ENCODE data around the gene G6PC3. TPM values are rescaled to one million over a fixed set of nuclear protein-coding genes. Genes with fewer than 3 reads are reported as not detected.

Gene G6PC3
- total RNA-seq, 1 experiment from 2014 or later: 59.6 TPM

- DNase-seq: no peak
- no peak overlapping the region for H3K4me2 ChIP-seq (ENCODE audit: low read depth, low read length, poor library complexity, severe bottlenecking)
- H3K9ac ChIP-seq (ENCODE audit: low read length): no peak overlapping the region
- no peaks in the 10 kb centered on the region for H3K79me2 ChIP-seq (ENCODE audit: low read length)
- no peaks in the 10 kb centered on the region for H3K9me2 ChIP-seq (replicated peaks; ENCODE audit: insufficient read depth, low read length)
- no peak overlapping the region for H3K27ac ChIP-seq (ENCODE audit: low read length)
- no peak overlapping the region for H3K4me3 ChIP-seq (ENCODE audit: low read length)
- no peaks in the 10 kb centered on the region for H3K9me3 ChIP-seq (ENCODE audit: low read length)
- no peak overlapping the region for H2AFZ ChIP-seq (ENCODE audit: low read length)
- peaks cover 14% of the 10 kb centered on the region for H3K4me1 ChIP-seq (ENCODE audit: low read length)
- no peaks in the 10 kb centered on the region for H3K27me3 ChIP-seq (ENCODE audit: low read length)
- H3K36me3 ChIP-seq (ENCODE audit: insufficient read depth, low read length): no peaks in the 10 kb centered on the region
- no peaks in the 10 kb centered on the region; the same call in 1 of the 2 replicates for H4K20me1 ChIP-seq (ENCODE audit: insufficient read depth, low read depth, low read length)
Measured at GRCh38 chr17:44083250-44083849, 12.8 kb downstream of the G6PC3 start.

GRCh38 chr17:44084131-44084538, 13.6 kb downstream of the G6PC3 start:
- Histone ChIP-seq H3K9me2 (replicated peaks; ENCODE audit: insufficient read depth, low read length) (no peaks in the 10 kb centered on the region), H2AFZ (ENCODE audit: low read length) (no peak overlapping the region), H3K9me3 (ENCODE audit: low read length) (no peaks in the 10 kb centered on the region), H3K79me2 (ENCODE audit: low read length) (no peaks in the 10 kb centered on the region), H3K27ac (ENCODE audit: low read length) (no peak overlapping the region), H3K4me2 (ENCODE audit: low read depth, low read length, poor library complexity, severe bottlenecking) (no peak overlapping the region), H4K20me1 (ENCODE audit: insufficient read depth, low read depth, low read length) (no peaks in the 10 kb centered on the region; the same call in 1 of the 2 replicates), H3K4me1 (ENCODE audit: low read length) (peaks cover 11% of the 10 kb centered on the region), H3K4me3 (ENCODE audit: low read length) (no peak overlapping the region), H3K27me3 (ENCODE audit: low read length) (no peaks in the 10 kb centered on the region), H3K9ac (ENCODE audit: low read length) (no peak overlapping the region), H3K36me3 (ENCODE audit: insufficient read depth, low read length) (no peaks in the 10 kb centered on the region)
- peak; percentile 80 for DNase-seq

- H3K4me2 ChIP-seq (ENCODE audit: low read depth, low read length, poor library complexity, severe bottlenecking): no peak overlapping the region
- no peak overlapping the region for H3K27ac ChIP-seq (ENCODE audit: low read length)
- no peaks in the 10 kb centered on the region for H3K9me3 ChIP-seq (ENCODE audit: low read length)
- no peaks in the 10 kb centered on the region; the same call in 1 of the 2 replicates for H4K20me1 ChIP-seq (ENCODE audit: insufficient read depth, low read depth, low read length)
- H3K36me3 ChIP-seq (ENCODE audit: insufficient read depth, low read length): no peaks in the 10 kb centered on the region
- H3K4me1 ChIP-seq (ENCODE audit: low read length): peaks cover 6% of the 10 kb centered on the region
- H3K4me3 ChIP-seq (ENCODE audit: low read length): no peak overlapping the region
- no peaks in the 10 kb centered on the region for H3K79me2 ChIP-seq (ENCODE audit: low read length)
- H3K9ac ChIP-seq (ENCODE audit: low read length): no peak overlapping the region
- H3K9me2 ChIP-seq (replicated peaks; ENCODE audit: insufficient read depth, low read length): no peaks in the 10 kb centered on the region
- H2AFZ ChIP-seq (ENCODE audit: low read length): no peak overlapping the region
- no peaks in the 10 kb centered on the region for H3K27me3 ChIP-seq (ENCODE audit: low read length)
- DNase-seq: no peak
Measured at GRCh38 chr17:44084921-44085320, 14.4 kb downstream of the G6PC3 start.

GRCh38 chr17:44085908-44086307, 15.4 kb downstream of the G6PC3 start:
- H3K4me3 ChIP-seq (ENCODE audit: low read length): no peak overlapping the region
- no peaks in the 10 kb centered on the region; the same call in 1 of the 2 replicates for H4K20me1 ChIP-seq (ENCODE audit: insufficient read depth, low read depth, low read length)
- H3K9me2 ChIP-seq (replicated peaks; ENCODE audit: insufficient read depth, low read length): no peaks in the 10 kb centered on the region
- H3K9ac ChIP-seq (ENCODE audit: low read length): no peak overlapping the region
- no peaks in the 10 kb centered on the region for H3K9me3 ChIP-seq (ENCODE audit: low read length)
- no peaks in the 10 kb centered on the region for H3K79me2 ChIP-seq (ENCODE audit: low read length)
- DNase-seq: no peak
- H3K36me3 ChIP-seq (ENCODE audit: insufficient read depth, low read length): no peaks in the 10 kb centered on the region
- peaks cover 3% of the 10 kb centered on the region for H3K4me1 ChIP-seq (ENCODE audit: low read length)
- no peaks in the 10 kb centered on the region for H3K27me3 ChIP-seq (ENCODE audit: low read length)
- H3K27ac ChIP-seq (ENCODE audit: low read length): no peak overlapping the region
- no peak overlapping the region for H3K4me2 ChIP-seq (ENCODE audit: low read depth, low read length, poor library complexity, severe bottlenecking)
- no peak overlapping the region for H2AFZ ChIP-seq (ENCODE audit: low read length)

- H3K79me2 ChIP-seq (ENCODE audit: low read length): no peaks in the 10 kb centered on the region
- no peak overlapping the region for H3K4me2 ChIP-seq (ENCODE audit: low read depth, low read length, poor library complexity, severe bottlenecking)
- no peak overlapping the region for H3K27ac ChIP-seq (ENCODE audit: low read length)
- no peak for DNase-seq
- no peaks in the 10 kb centered on the region for H3K27me3 ChIP-seq (ENCODE audit: low read length)
- no peaks in the 10 kb centered on the region for H3K9me2 ChIP-seq (replicated peaks; ENCODE audit: insufficient read depth, low read length)
- no peak overlapping the region for H3K9ac ChIP-seq (ENCODE audit: low read length)
- H3K4me3 ChIP-seq (ENCODE audit: low read length): no peak overlapping the region
- no peaks in the 10 kb centered on the region for H3K9me3 ChIP-seq (ENCODE audit: low read length)
- H3K36me3 ChIP-seq (ENCODE audit: insufficient read depth, low read length): no peaks in the 10 kb centered on the region
- H4K20me1 ChIP-seq (ENCODE audit: insufficient read depth, low read depth, low read length): no peaks in the 10 kb centered on the region; the same call in 1 of the 2 replicates
- H3K4me1 ChIP-seq (ENCODE audit: low read length): peaks cover 3% of the 10 kb centered on the region
- H2AFZ ChIP-seq (ENCODE audit: low read length): no peak overlapping the region
Measured at GRCh38 chr17:44086364-44087311, 16.1 kb downstream of the G6PC3 start.

- no peak overlapping the region for H3K4me2 ChIP-seq (ENCODE audit: low read depth, low read length, poor library complexity, severe bottlenecking)
- H3K9ac ChIP-seq (ENCODE audit: low read length): no peak overlapping the region
- H3K36me3 ChIP-seq (ENCODE audit: insufficient read depth, low read length): no peaks in the 10 kb centered on the region
Measured at GRCh38 chr17:44087319-44087718, 16.8 kb downstream of the G6PC3 start.

GRCh38 chr17:44088254-44088653, 17.7 kb downstream of the G6PC3 start:
- Histone ChIP-seq H3K9me3 (ENCODE audit: low read length) (no peaks in the 10 kb centered on the region), H4K20me1 (ENCODE audit: insufficient read depth, low read depth, low read length) (no peaks in the 10 kb centered on the region; the same call in 1 of the 2 replicates), H3K9ac (ENCODE audit: low read length) (no peak overlapping the region), H3K4me2 (ENCODE audit: low read depth, low read length, poor library complexity, severe bottlenecking) (no peak overlapping the region), H2AFZ (ENCODE audit: low read length) (no peak overlapping the region), H3K36me3 (ENCODE audit: insufficient read depth, low read length) (no peaks in the 10 kb centered on the region), H3K79me2 (ENCODE audit: low read length) (no peaks in the 10 kb centered on the region), H3K4me1 (ENCODE audit: low read length) (peaks cover 3% of the 10 kb centered on the region), H3K9me2 (replicated peaks; ENCODE audit: insufficient read depth, low read length) (no peaks in the 10 kb centered on the region), H3K27me3 (ENCODE audit: low read length) (no peaks in the 10 kb centered on the region), H3K4me3 (ENCODE audit: low read length) (no peak overlapping the region), H3K27ac (ENCODE audit: low read length) (no peak overlapping the region)
- no peak for DNase-seq

More at GRCh38 chr17:44087319-44087718, 16.8 kb downstream of the G6PC3 start:
- H3K27me3 ChIP-seq (ENCODE audit: low read length): no peaks in the 10 kb centered on the region
- peaks cover 3% of the 10 kb centered on the region for H3K4me1 ChIP-seq (ENCODE audit: low read length)
- H3K4me3 ChIP-seq (ENCODE audit: low read length): no peak overlapping the region
- H4K20me1 ChIP-seq (ENCODE audit: insufficient read depth, low read depth, low read length): no peaks in the 10 kb centered on the region; the same call in 1 of the 2 replicates
- H3K27ac ChIP-seq (ENCODE audit: low read length): no peak overlapping the region
- no peak overlapping the region for H2AFZ ChIP-seq (ENCODE audit: low read length)
- no peaks in the 10 kb centered on the region for H3K9me2 ChIP-seq (replicated peaks; ENCODE audit: insufficient read depth, low read length)
- no peaks in the 10 kb centered on the region for H3K9me3 ChIP-seq (ENCODE audit: low read length)
- no peaks in the 10 kb centered on the region for H3K79me2 ChIP-seq (ENCODE audit: low read length)
- DNase-seq: no peak
